OCI-LY7 (cell line): Measurements from ENCODE around the gene MYL6. TPM values are rescaled to one million over a fixed set of nuclear protein-coding genes. Genes with fewer than 3 reads are reported as not detected.

Source experiments
- BruUV-seq: library from RNA; stranded (reverse); fragments of 400-500 nt; replicated peaks from 2 replicates; lab custom pipeline; 2021; lab: Mats Ljungman, UMichigan
- CTCF ChIA-PET: fragments of 300-600 bp; sonication (Branson Sonifier 250); formaldehyde crosslinking; loops from one replicate; lab custom pipeline; 2022; ENCODE audit warnings: antibody characterized with exemption; ENCODE audit not compliant: unreplicated experiment; lab: Charles Lee
- POLR2A ChIA-PET: fragments of 300-600 bp; sonication (Branson Sonifier 250); formaldehyde crosslinking; loops from one replicate; lab custom pipeline; 2022; ENCODE audit warnings: antibody characterized with exemption; lab: Charles Lee
- DNase-seq: peaks from one replicate; pipeline ENCODE4 v3.0.0-alpha.2; 2015; ENCODE audit warnings: low spot score
- H2AFZ ChIP-seq: fragments of 200-600 bp; sonication (generic), shearing (Covaris generic); 2 replicates; pipeline ENCODE4 v1.6.1; 2014; ENCODE audit warnings: mild to moderate bottlenecking, antibody characterized with exemption, low read length, moderate library complexity
- H3K27ac ChIP-seq: fragments of 200-600 bp; sonication (generic); 2 replicates; pipeline ENCODE4 v1.5.1; 2014; ENCODE audit warnings: mixed run types, low read depth, mild to moderate bottlenecking, moderate library complexity, low read length, inconsistent platforms; ENCODE audit not compliant: poor library complexity, severe bottlenecking
- H3K36me3 ChIP-seq: fragments of 200-600 bp; sonication (generic); 2 replicates; pipeline ENCODE4 v1.6.1; 2014; ENCODE audit warnings: mild to moderate bottlenecking, antibody characterized with exemption, low read length, moderate library complexity, mixed read lengths; ENCODE audit not compliant: insufficient read depth
- H3K4me1 ChIP-seq: fragments of 200-600 bp; sonication (generic); 2 replicates; pipeline ENCODE4 v1.5.1; 2014; ENCODE audit warnings: mild to moderate bottlenecking, low read length; ENCODE audit not compliant: insufficient read depth, poor library complexity, severe bottlenecking
- H3K4me2 ChIP-seq: fragments of 200-600 bp; sonication (generic); 2 replicates; pipeline ENCODE4 v1.6.1; 2014; ENCODE audit warnings: mild to moderate bottlenecking, low read length
- H3K4me3 ChIP-seq: fragments of 200-600 bp; sonication (generic); 2 replicates; pipeline ENCODE4 v1.5.1; 2014; ENCODE audit warnings: mild to moderate bottlenecking, low read depth, low read length; ENCODE audit not compliant: poor library complexity, severe bottlenecking
- H3K79me2 ChIP-seq: fragments of 200-600 bp; sonication (generic); 2 replicates; pipeline ENCODE4 v1.6.1; 2016; ENCODE audit warnings: low read depth, mild to moderate bottlenecking, low read length, moderate library complexity, mixed read lengths; ENCODE audit not compliant: insufficient read depth
- H3K9me2 ChIP-seq: fragments of 200-600 bp; sonication (generic); 2 replicates; pipeline ENCODE4 v1.6.1; 2016; ENCODE audit warnings: mild to moderate bottlenecking, low read length, mixed read lengths; ENCODE audit not compliant: insufficient read depth
- H3K9me3 ChIP-seq: fragments of 200-600 bp; sonication (generic); 2 replicates; pipeline ENCODE4 v1.6.1; 2014; ENCODE audit warnings: mild to moderate bottlenecking, mixed run types, low read length, mixed read lengths
- H4K20me1 ChIP-seq: fragments of 200-600 bp; sonication (generic); 2 replicates; pipeline ENCODE4 v1.6.1; 2014; ENCODE audit warnings: mild to moderate bottlenecking, antibody characterized with exemption, low read length, moderate library complexity, mixed read lengths; ENCODE audit not compliant: insufficient read depth
- EZH2phosphoT487 ChIP-seq: fragments of 200-600 bp; sonication (generic); IDR thresholded peaks from 2 replicates; pipeline ENCODE4 v1.6.1; 2018; ENCODE audit warnings: low read depth, borderline replicate concordance, mild to moderate bottlenecking, mixed run types, antibody characterized with exemption, low read length, moderate library complexity, mixed read lengths
- intact Hi-C: fragments of 100-400 bp; cut with micrococcal nuclease; formaldehyde crosslinking; loops from one replicate; pipeline ENCODE4 v1.10.0; 2022; ENCODE audit not compliant: unreplicated experiment
- total RNA-seq, 2 experiments: library from RNA; depleted of rRNA in 1 of 2; stranded (reverse); fragments of >200 nt in 1 of 2; shearing (Covaris generic) in 1 of 2; gene quantifications; 2 replicates each; pipeline ENCODE4 v1.2.3, GENCODE V29; 2014 to 2022
- TF ChIP-seq, protein P1 (sequence below): fragments of 200-600 bp; sonication (generic); conservative IDR thresholded peaks from 2 replicates; pipeline ENCODE4 v1.5.1; 2014; ENCODE audit warnings: mild to moderate bottlenecking, antibody characterized with exemption, low read length, moderate library complexity, mixed read lengths

Gene MYL6
- total RNA-seq, 2 experiments from 2014 or later, result 468 to 574 TPM

DNA sequence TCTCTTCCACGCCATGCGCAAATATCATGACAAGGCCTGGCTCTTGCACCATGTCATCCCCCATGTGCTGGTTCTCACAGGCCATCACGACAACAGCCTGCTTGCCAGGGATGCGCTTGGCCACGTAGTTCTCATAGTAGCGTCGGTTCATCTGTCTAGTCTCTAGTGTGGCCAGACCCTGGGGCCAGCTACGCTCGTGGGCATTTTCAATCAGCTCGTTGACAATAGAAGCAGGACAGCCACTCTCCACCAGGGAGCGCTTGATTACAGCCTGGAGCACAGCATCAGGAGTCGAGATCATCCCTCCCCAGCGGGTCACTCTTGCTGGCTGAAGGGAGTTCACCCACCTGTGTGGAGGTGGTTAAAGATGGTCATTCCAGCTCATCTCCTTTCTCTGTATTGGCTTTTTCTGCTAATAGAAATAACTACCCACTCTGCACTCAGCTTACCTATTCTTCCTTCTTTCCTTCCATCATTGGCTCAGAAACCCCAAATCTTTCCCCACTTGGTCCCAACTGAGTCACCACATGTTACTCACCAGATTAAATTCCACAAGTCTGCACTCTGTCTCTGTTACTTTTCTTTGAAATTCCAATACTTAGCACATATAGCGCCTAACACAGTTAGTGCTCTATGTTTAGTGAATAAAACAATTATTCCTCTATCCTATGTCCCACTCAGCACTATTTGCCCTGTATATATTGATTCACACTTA lies 48.5 kb downstream of the MYL6 start:
- no peak overlapping the region for H3K4me3 ChIP-seq
- H3K79me2 ChIP-seq, result no peaks in the 10 kb centered on the region
- H3K9me2 ChIP-seq, result no peaks in the 10 kb centered on the region
- H3K4me2 ChIP-seq, result peak overlapping the region; percentile 86
- POLR2A ChIA-PET, result interaction anchor here (0.8 to 6.1 kb wide), 4 partner anchors 15 to 153 kb away, joined by 3 to 85 read pairs (median 4); partner anchors contain the start of genes IL23A, RNF41 and STAT2
- no peaks in the 10 kb centered on the region for H4K20me1 ChIP-seq
- H3K4me1 ChIP-seq, result peaks cover 42% of the 10 kb centered on the region
- no peak for TF ChIP-seq EZH2phosphoT487
- TF ChIP-seq, protein P1, sequence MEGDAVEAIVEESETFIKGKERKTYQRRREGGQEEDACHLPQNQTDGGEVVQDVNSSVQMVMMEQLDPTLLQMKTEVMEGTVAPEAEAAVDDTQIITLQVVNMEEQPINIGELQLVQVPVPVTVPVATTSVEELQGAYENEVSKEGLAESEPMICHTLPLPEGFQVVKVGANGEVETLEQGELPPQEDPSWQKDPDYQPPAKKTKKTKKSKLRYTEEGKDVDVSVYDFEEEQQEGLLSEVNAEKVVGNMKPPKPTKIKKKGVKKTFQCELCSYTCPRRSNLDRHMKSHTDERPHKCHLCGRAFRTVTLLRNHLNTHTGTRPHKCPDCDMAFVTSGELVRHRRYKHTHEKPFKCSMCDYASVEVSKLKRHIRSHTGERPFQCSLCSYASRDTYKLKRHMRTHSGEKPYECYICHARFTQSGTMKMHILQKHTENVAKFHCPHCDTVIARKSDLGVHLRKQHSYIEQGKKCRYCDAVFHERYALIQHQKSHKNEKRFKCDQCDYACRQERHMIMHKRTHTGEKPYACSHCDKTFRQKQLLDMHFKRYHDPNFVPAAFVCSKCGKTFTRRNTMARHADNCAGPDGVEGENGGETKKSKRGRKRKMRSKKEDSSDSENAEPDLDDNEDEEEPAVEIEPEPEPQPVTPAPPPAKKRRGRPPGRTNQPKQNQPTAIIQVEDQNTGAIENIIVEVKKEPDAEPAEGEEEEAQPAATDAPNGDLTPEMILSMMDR, result peak; percentile 78
- BruUV-seq, result no TSS peak
- intact Hi-C loops, result loop anchor here (2.0 kb wide), 1 partner anchor 14 kb away; the partner anchor contains the start of gene RNF41
- H3K9me3 ChIP-seq, result no peaks in the 10 kb centered on the region
- DNase-seq, result peak; percentile 66
- peak overlapping the region; percentile 94 for H3K27ac ChIP-seq
- no peak overlapping the region for H2AFZ ChIP-seq
- CTCF ChIA-PET, result interaction anchor here (0.6 to 4.4 kb wide), 3 partner anchors 10 to 897 kb away, joined by 3 to 35 read pairs (median 3); partner anchors contain the start of gene RNF41
- H3K36me3 ChIP-seq, result peaks cover 67% of the 10 kb centered on the region

DNA sequence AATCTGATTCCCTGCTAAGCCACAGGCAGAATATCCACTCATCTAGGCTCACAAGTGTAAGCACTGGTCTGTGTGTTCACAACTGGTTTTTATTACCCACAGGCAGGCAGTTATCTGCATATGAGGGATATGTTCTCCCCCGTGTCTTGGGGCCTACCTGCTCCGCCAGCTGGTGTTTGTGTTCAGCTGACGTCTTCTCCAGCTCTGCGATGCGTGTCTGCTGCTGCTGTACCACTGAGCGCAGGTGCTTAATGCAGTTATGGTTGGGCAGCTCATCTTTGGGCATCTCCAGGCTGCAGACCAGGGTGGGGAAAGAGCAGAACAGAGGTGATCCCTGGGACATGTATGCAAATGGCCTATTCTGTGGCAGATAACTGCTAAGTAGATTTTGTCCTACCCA lies 49.8 kb downstream of the MYL6 start:
- POLR2A ChIA-PET, result interaction anchor here (0.5 to 6.1 kb wide), 10 partner anchors 8 to 241 kb away, joined by 3 to 85 read pairs (median 4); partner anchors contain the start of genes RNF41 and TIMELESS
- BruUV-seq, result no TSS peak

More for the DNA sequence above, 49.8 kb downstream of the MYL6 start:
- TF ChIP-seq, protein P1, result no peak
- TF ChIP-seq EZH2phosphoT487, result no peak
- Histone ChIP-seq H3K4me1 (peaks cover 42% of the 10 kb centered on the region), H3K9me2 (no peaks in the 10 kb centered on the region), H3K4me3 (peak overlapping the region; percentile 41), H3K4me2 (peak overlapping the region; percentile 86), H3K36me3 (peaks cover 81% of the 10 kb centered on the region), H3K79me2 (no peaks in the 10 kb centered on the region), H3K27ac (peak overlapping the region; percentile 94), H3K9me3 (no peaks in the 10 kb centered on the region), H4K20me1 (no peaks in the 10 kb centered on the region), H2AFZ (no peak overlapping the region)
- peak; percentile 97 for DNase-seq
- intact Hi-C loops, result loop anchor here (1.0 kb wide), 1 partner anchor 16 kb away; the partner anchor contains the start of gene NABP2
- CTCF ChIA-PET, result interaction anchor here (0.6 to 4.4 kb wide), 6 partner anchors 11 to 261 kb away, joined by 3 to 35 read pairs (median 4); partner anchors contain the start of genes RNF41 and SMARCC2

Other genes starting within 250 kb of the MYL6 start
- 88.5 and 97.2 TPM in 2 replicates for gene PYM1, start 230.5 kb upstream of the MYL6 start, total RNA-seq (2014; rRNA removed; shearing (Covaris generic))
- 82.7 and 88.5 TPM in 2 replicates for gene PYM1, start 230.5 kb upstream of the MYL6 start, total RNA-seq (2022)
- 106 and 144 TPM in 2 replicates for gene DGKA, start 227.2 kb upstream of the MYL6 start, total RNA-seq (2014; rRNA removed; shearing (Covaris generic))
- 170 and 216 TPM in 2 replicates for gene DGKA, start 227.2 kb upstream of the MYL6 start, total RNA-seq (2022)
- 0.49 and 1.4 TPM in 2 replicates for gene PMEL, start 192.3 kb upstream of the MYL6 start, total RNA-seq (2014; rRNA removed; shearing (Covaris generic))
- gene PMEL, start 192.3 kb upstream of the MYL6 start, total RNA-seq (2022), result 2.4 and 3.0 TPM in 2 replicates
- 57.8 and 68.1 TPM in 2 replicates for gene CDK2, start 191.5 kb upstream of the MYL6 start, total RNA-seq (2014; rRNA removed; shearing (Covaris generic))
- gene CDK2, start 191.5 kb upstream of the MYL6 start, total RNA-seq (2022), result 80.9 and 81.4 TPM in 2 replicates
- gene RAB5B, start 184.3 kb upstream of the MYL6 start, total RNA-seq (2014; rRNA removed; shearing (Covaris generic)), result 21.6 and 21.8 TPM in 2 replicates
- 47.2 and 50.5 TPM in 2 replicates for gene RAB5B, start 184.3 kb upstream of the MYL6 start, total RNA-seq (2022)
- gene SUOX, start 161.1 kb upstream of the MYL6 start, total RNA-seq (2014; rRNA removed; shearing (Covaris generic)), result 2.5 and 2.7 TPM in 2 replicates
- gene SUOX, start 161.1 kb upstream of the MYL6 start, total RNA-seq (2022), result 6.4 and 7.4 TPM in 2 replicates
- gene IKZF4, start 137.3 kb upstream of the MYL6 start, total RNA-seq (2014; rRNA removed; shearing (Covaris generic)), result 0.90 and 1.3 TPM in 2 replicates
- gene IKZF4, start 137.3 kb upstream of the MYL6 start, total RNA-seq (2022), result 6.0 and 8.8 TPM in 2 replicates
- gene RPS26, start 116.4 kb upstream of the MYL6 start, total RNA-seq (2014; rRNA removed; shearing (Covaris generic)), result 306 and 600 TPM in 2 replicates
- gene RPS26, start 116.4 kb upstream of the MYL6 start, total RNA-seq (2022), result 74.6 and 79.1 TPM in 2 replicates
- gene ERBB3, start 78.2 kb upstream of the MYL6 start, total RNA-seq (2014; rRNA removed; shearing (Covaris generic)), result not detected in 2 replicates
- gene ERBB3, start 78.2 kb upstream of the MYL6 start, total RNA-seq (2022), result 0.83 TPM in 1 of 2 replicates, not detected in the other
- 358 and 437 TPM in 2 replicates for gene PA2G4, start 53.8 kb upstream of the MYL6 start, total RNA-seq (2014; rRNA removed; shearing (Covaris generic))
- 280 and 289 TPM in 2 replicates for gene PA2G4, start 53.8 kb upstream of the MYL6 start, total RNA-seq (2022)
- 4,534 and 5,932 TPM in 2 replicates for gene RPL41, start 41.7 kb upstream of the MYL6 start, total RNA-seq (2014; rRNA removed; shearing (Covaris generic))
- 4,745 and 4,976 TPM in 2 replicates for gene RPL41, start 41.7 kb upstream of the MYL6 start, total RNA-seq (2022)
- 11.9 and 12.6 TPM in 2 replicates for gene ZC3H10, start 40.1 kb upstream of the MYL6 start, total RNA-seq (2014; rRNA removed; shearing (Covaris generic))
- gene ZC3H10, start 40.1 kb upstream of the MYL6 start, total RNA-seq (2022), result 15.8 and 16.5 TPM in 2 replicates
- gene ESYT1, start 30.1 kb upstream of the MYL6 start, total RNA-seq (2014; rRNA removed; shearing (Covaris generic)), result 74.6 and 85.9 TPM in 2 replicates
- gene ESYT1, start 30.1 kb upstream of the MYL6 start, total RNA-seq (2022), result 108 and 112 TPM in 2 replicates
- gene MYL6B, start 5.8 kb upstream of the MYL6 start, total RNA-seq (2014; rRNA removed; shearing (Covaris generic)), result 56.6 and 105 TPM in 2 replicates
- 62.6 and 77.6 TPM in 2 replicates for gene MYL6B, start 5.8 kb upstream of the MYL6 start, total RNA-seq (2022)
- 59.7 and 68.3 TPM in 2 replicates for gene SMARCC2, start 31.1 kb downstream of the MYL6 start, total RNA-seq (2014; rRNA removed; shearing (Covaris generic))
- 137 and 162 TPM in 2 replicates for gene SMARCC2, start 31.1 kb downstream of the MYL6 start, total RNA-seq (2022)
- gene RNF41, start 63.6 kb downstream of the MYL6 start, total RNA-seq (2014; rRNA removed; shearing (Covaris generic)), result 63.8 and 76.1 TPM in 2 replicates
- gene RNF41, start 63.6 kb downstream of the MYL6 start, total RNA-seq (2022), result 43.7 and 45.6 TPM in 2 replicates
- gene NABP2, start 66.0 kb downstream of the MYL6 start, total RNA-seq (2014; rRNA removed; shearing (Covaris generic)), result 37.5 and 46.0 TPM in 2 replicates
- gene NABP2, start 66.0 kb downstream of the MYL6 start, total RNA-seq (2022), result 54.1 and 61.1 TPM in 2 replicates
- 0.76 and 2.5 TPM in 2 replicates for gene SLC39A5, start 71.7 kb downstream of the MYL6 start, total RNA-seq (2014; rRNA removed; shearing (Covaris generic))
- 1.2 and 1.4 TPM in 2 replicates for gene SLC39A5, start 71.7 kb downstream of the MYL6 start, total RNA-seq (2022)
- gene ANKRD52, start 100.0 kb downstream of the MYL6 start, total RNA-seq (2014; rRNA removed; shearing (Covaris generic)), result 7.0 and 11.7 TPM in 2 replicates
- 35.0 and 35.6 TPM in 2 replicates for gene ANKRD52, start 100.0 kb downstream of the MYL6 start, total RNA-seq (2022)
- gene COQ10A, start 108.6 kb downstream of the MYL6 start, total RNA-seq (2014; rRNA removed; shearing (Covaris generic)), result 15.8 and 22.1 TPM in 2 replicates
- gene COQ10A, start 108.6 kb downstream of the MYL6 start, total RNA-seq (2022), result 20.6 and 28.9 TPM in 2 replicates
- gene CS, start 142.0 kb downstream of the MYL6 start, total RNA-seq (2014; rRNA removed; shearing (Covaris generic)), result 150 and 154 TPM in 2 replicates
- 262 and 281 TPM in 2 replicates for gene CS, start 142.0 kb downstream of the MYL6 start, total RNA-seq (2022)
- gene CNPY2, start 157.6 kb downstream of the MYL6 start, total RNA-seq (2014; rRNA removed; shearing (Covaris generic)), result 62.8 and 75.5 TPM in 2 replicates
- gene CNPY2, start 157.6 kb downstream of the MYL6 start, total RNA-seq (2022), result 80.2 and 85.5 TPM in 2 replicates
- gene PAN2, start 175.6 kb downstream of the MYL6 start, total RNA-seq (2014; rRNA removed; shearing (Covaris generic)), result 69.9 and 106 TPM in 2 replicates
- 117 and 132 TPM in 2 replicates for gene PAN2, start 175.6 kb downstream of the MYL6 start, total RNA-seq (2022)
- gene IL23A, start 180.5 kb downstream of the MYL6 start, total RNA-seq (2014; rRNA removed; shearing (Covaris generic)), result 16.3 and 18.3 TPM in 2 replicates
- 9.8 and 12.7 TPM in 2 replicates for gene IL23A, start 180.5 kb downstream of the MYL6 start, total RNA-seq (2022)
- gene STAT2, start 201.7 kb downstream of the MYL6 start, total RNA-seq (2014; rRNA removed; shearing (Covaris generic)), result 75.3 and 89.0 TPM in 2 replicates
- gene STAT2, start 201.7 kb downstream of the MYL6 start, total RNA-seq (2022), result 126 and 135 TPM in 2 replicates
- 0.16 TPM in 1 of 2 replicates, not detected in the other for gene APOF, start 204.5 kb downstream of the MYL6 start, total RNA-seq (2014; rRNA removed; shearing (Covaris generic))
- gene APOF, start 204.5 kb downstream of the MYL6 start, total RNA-seq (2022), result 0.20 and 0.38 TPM in 2 replicates